Neural progenitor cell (in vitro differentiated cells): Measurements from ENCODE around the gene CATSPER4. TPM values are rescaled to one million over a fixed set of nuclear protein-coding genes. Genes with fewer than 3 reads are reported as not detected.

Experiments used
- DNase-seq: peaks from one replicate; pipeline ENCODE4 v3.0.0-alpha.2; 2016; ENCODE audit warnings: low spot score
- H2AFZ ChIP-seq: fragments of 200-600 bp; sonication (generic); replicated peaks from 2 replicates; pipeline ENCODE4 v1.6.1; 2016; ENCODE audit warnings: antibody characterized with exemption
- H3F3A ChIP-seq: fragments of 200-600 bp; sonication (generic); 2 replicates; pipeline ENCODE4 v1.6.1; 2016; ENCODE audit warnings: antibody characterized with exemption, low read depth
- H3K27ac ChIP-seq: fragments of 200-600 bp; sonication (generic); 2 replicates; pipeline ENCODE4 v1.5.1; 2016; ENCODE audit warnings: mild to moderate bottlenecking
- H3K27me3 ChIP-seq: fragments of 200-600 bp; sonication (generic); 2 replicates; pipeline ENCODE4 v1.6.1; 2016; ENCODE audit warnings: mild to moderate bottlenecking, moderate library complexity
- H3K36me3 ChIP-seq: fragments of 200-600 bp; sonication (generic); 2 replicates; pipeline ENCODE4 v1.5.1; 2016
- H3K4me1 ChIP-seq: fragments of 200-600 bp; sonication (generic); 2 replicates; pipeline ENCODE4 v1.6.1; 2016; ENCODE audit warnings: mixed run types
- H3K4me2 ChIP-seq: fragments of 200-600 bp; sonication (generic); 2 replicates; pipeline ENCODE4 v1.6.1; 2016
- H3K4me3 ChIP-seq: fragments of 200-600 bp; sonication (generic); 2 replicates; pipeline ENCODE4 v1.5.1; 2016
- H3K79me2 ChIP-seq: fragments of 200-600 bp; sonication (generic); 2 replicates; pipeline ENCODE4 v1.6.1; 2016; ENCODE audit warnings: low read depth
- H3K9ac ChIP-seq: fragments of 200-600 bp; sonication (generic); 2 replicates; pipeline ENCODE4 v1.6.1; 2016
- H3K9me3 ChIP-seq: fragments of 200-600 bp; sonication (generic); 2 replicates; pipeline ENCODE4 v1.5.1; 2016; ENCODE audit warnings: low read depth
- H4K20me1 ChIP-seq: fragments of 200-600 bp; sonication (generic); 2 replicates; pipeline ENCODE4 v1.6.1; 2016; ENCODE audit warnings: low read depth
- H3K27ac Mint-ChIP-seq: 3 replicates; pipeline ENCODE4 v1.8.0; 2021; ENCODE audit warnings: mixed read lengths
- H3K27me3 Mint-ChIP-seq: 2 replicates; pipeline ENCODE4 v1.8.0; 2022; ENCODE audit warnings: low read depth, mild to moderate bottlenecking, inconsistent platforms, moderate library complexity, mixed read lengths; ENCODE audit not compliant: insufficient read depth
- H3K36me3 Mint-ChIP-seq: 3 replicates; pipeline ENCODE4 v1.8.0; 2021; ENCODE audit warnings: mixed read lengths
- H3K4me1 Mint-ChIP-seq: 3 replicates; pipeline ENCODE4 v1.8.0; 2021; ENCODE audit warnings: mixed read lengths
- H3K4me3 Mint-ChIP-seq: 3 replicates; pipeline ENCODE4 v1.8.0; 2021; ENCODE audit warnings: mild to moderate bottlenecking, moderate library complexity, mixed read lengths
- H3K9me3 Mint-ChIP-seq: 3 replicates; pipeline ENCODE4 v1.8.0; 2020; ENCODE audit warnings: mixed read lengths
- CTCF ChIP-seq: fragments of 200-600 bp; sonication (generic); IDR thresholded peaks from 2 replicates; pipeline ENCODE4 v1.5.1; 2017; ENCODE audit warnings: antibody characterized with exemption, mild to moderate bottlenecking
- EZH2 ChIP-seq: fragments of 200-600 bp; sonication (generic); IDR thresholded peaks from 2 replicates; pipeline ENCODE4 v1.6.1; 2017; ENCODE audit warnings: antibody characterized with exemption, mild to moderate bottlenecking, moderate library complexity
- EZH2phosphoT487 ChIP-seq: fragments of 200-600 bp; sonication (generic); IDR thresholded peaks from 2 replicates; pipeline ENCODE4 v1.6.1; 2017; ENCODE audit warnings: antibody characterized with exemption
- total RNA-seq: library from RNA; depleted of rRNA; stranded (reverse); fragments of >200 nt; gene quantifications from 2 replicates; pipeline ENCODE4 v1.2.3, GENCODE V29; 2015; ENCODE audit warnings: low replicate concordance

Gene CATSPER4
- total RNA-seq, 1 donor from 2014 or later, result not detected

GRCh38 chr1:26234644-26235370 lies 44.4 kb downstream of the CATSPER4 start:
- peak; percentile 85 for DNase-seq
- peaks cover 20% of the 10 kb centered on the region for H3K4me1 Mint-ChIP-seq
- H3K27ac ChIP-seq, result peak overlapping the region; percentile 11
- H2AFZ ChIP-seq, result peak overlapping the region; percentile 86
- H4K20me1 ChIP-seq, result peaks cover 38% of the 10 kb centered on the region
- no peaks in the 10 kb centered on the region for H3K9me3 ChIP-seq
- H3K4me3 Mint-ChIP-seq, result peak overlapping the region; percentile 94
- TF ChIP-seq CTCF (no peak), EZH2 (no peak), EZH2phosphoT487 (no peak)
- H3K36me3 Mint-ChIP-seq, result peaks cover 19% of the 10 kb centered on the region
- H3K4me1 ChIP-seq, result no peaks in the 10 kb centered on the region
- peak overlapping the region; percentile 20 for H3K27ac Mint-ChIP-seq
- H3K36me3 ChIP-seq, result peaks cover 2% of the 10 kb centered on the region
- H3K79me2 ChIP-seq, result peaks cover 56% of the 10 kb centered on the region
- peaks cover 13% of the 10 kb centered on the region for H3F3A ChIP-seq
- peak overlapping the region; percentile 87 for H3K4me2 ChIP-seq
- H3K27me3 Mint-ChIP-seq, result no peaks in the 10 kb centered on the region
- H3K9me3 Mint-ChIP-seq, result peaks cover 2% of the 10 kb centered on the region
- no peaks in the 10 kb centered on the region for H3K27me3 ChIP-seq
- peak overlapping the region; percentile 84 for H3K4me3 ChIP-seq
- peak overlapping the region; percentile 61 for H3K9ac ChIP-seq

- Mint-ChIP-seq H3K9me3 (peaks cover 2% of the 10 kb centered on the region), H3K27ac (no peak overlapping the region), H3K27me3 (no peaks in the 10 kb centered on the region), H3K4me3 (no peak overlapping the region), H3K4me1 (peaks cover 20% of the 10 kb centered on the region), H3K36me3 (peaks cover 22% of the 10 kb centered on the region)
- H3K27me3 ChIP-seq, result no peaks in the 10 kb centered on the region
- H2AFZ ChIP-seq, result no peak overlapping the region
- no peak overlapping the region for H3K4me3 ChIP-seq
- no peaks in the 10 kb centered on the region for H3K4me1 ChIP-seq
- H3K9me3 ChIP-seq, result no peaks in the 10 kb centered on the region
- H3K79me2 ChIP-seq, result peaks cover 80% of the 10 kb centered on the region
- H3K9ac ChIP-seq, result no peak overlapping the region
- no peak for TF ChIP-seq EZH2
- TF ChIP-seq CTCF, result no peak
- TF ChIP-seq EZH2phosphoT487, result no peak
- no peak overlapping the region for H3K4me2 ChIP-seq
- H4K20me1 ChIP-seq, result peaks cover 49% of the 10 kb centered on the region
- H3K36me3 ChIP-seq, result peaks cover 7% of the 10 kb centered on the region
- H3K27ac ChIP-seq, result no peak overlapping the region
- peaks cover 13% of the 10 kb centered on the region for H3F3A ChIP-seq
- DNase-seq, result no peak
Observed at GRCh38 chr1:26237230-26237966, 47.0 kb downstream of the CATSPER4 start.

GRCh38 chr1:26239936-26240335 lies 49.5 kb downstream of the CATSPER4 start:
- Mint-ChIP-seq H3K4me3 (no peak overlapping the region), H3K27me3 (peaks cover 2% of the 10 kb centered on the region), H3K9me3 (peaks cover 2% of the 10 kb centered on the region), H3K27ac (no peak overlapping the region), H3K36me3 (peaks cover 31% of the 10 kb centered on the region), H3K4me1 (peaks cover 17% of the 10 kb centered on the region)
- TF ChIP-seq EZH2phosphoT487, result no peak
- TF ChIP-seq CTCF, result no peak
- TF ChIP-seq EZH2, result no peak
- Histone ChIP-seq H3K4me2 (no peak overlapping the region), H3K27ac (no peak overlapping the region), H3K36me3 (peaks cover 7% of the 10 kb centered on the region), H3K4me3 (no peak overlapping the region), H3F3A (peaks cover under 1% of the 10 kb centered on the region), H2AFZ (no peak overlapping the region), H3K27me3 (no peaks in the 10 kb centered on the region), H3K9ac (no peak overlapping the region), H3K4me1 (no peaks in the 10 kb centered on the region), H3K9me3 (no peaks in the 10 kb centered on the region), H3K79me2 (peaks cover 83% of the 10 kb centered on the region), H4K20me1 (peaks cover 54% of the 10 kb centered on the region)
- no peak for DNase-seq

Other genes starting within 250 kb of the CATSPER4 start
- gene PAFAH2, start 192.5 kb upstream of the CATSPER4 start, total RNA-seq, result 16.6 and 18.2 TPM in 2 replicates
- gene EXTL1, start 168.8 kb upstream of the CATSPER4 start, total RNA-seq, result 0.95 and 2.1 TPM in 2 replicates
- not detected in 2 replicates for gene SLC30A2, start 144.5 kb upstream of the CATSPER4 start, total RNA-seq
- gene TRIM63, start 123.0 kb upstream of the CATSPER4 start, total RNA-seq, result not detected in 2 replicates
- gene PDIK1L, start 78.8 kb upstream of the CATSPER4 start, total RNA-seq, result 11.0 and 12.0 TPM in 2 replicates
- gene FAM110D, start 31.5 kb upstream of the CATSPER4 start, total RNA-seq, result 0.28 and 0.50 TPM in 2 replicates
- not detected in 2 replicates for gene C1orf232, start 21.6 kb upstream of the CATSPER4 start, total RNA-seq
- gene ZNF593, start 20.7 kb upstream of the CATSPER4 start, total RNA-seq, result 3.3 and 13.3 TPM in 2 replicates
- gene ZNF593OS, start 18.8 kb upstream of the CATSPER4 start, total RNA-seq, result 0.67 and 2.1 TPM in 2 replicates
- 7.8 and 13.0 TPM in 2 replicates for gene CNKSR1, start 13.1 kb upstream of the CATSPER4 start, total RNA-seq
- gene CEP85, start 43.6 kb downstream of the CATSPER4 start, total RNA-seq, result 41.4 and 54.1 TPM in 2 replicates
- gene SH3BGRL3, start 89.5 kb downstream of the CATSPER4 start, total RNA-seq, result 15.6 and 41.9 TPM in 2 replicates
- gene UBXN11, start 116.0 kb downstream of the CATSPER4 start, total RNA-seq, result 5.9 and 10.2 TPM in 2 replicates
- gene CD52, start 127.4 kb downstream of the CATSPER4 start, total RNA-seq, result 2.5 and 7.3 TPM in 2 replicates
- gene CRYBG2, start 163.5 kb downstream of the CATSPER4 start, total RNA-seq, result 3.0 and 6.5 TPM in 2 replicates
- gene ZNF683, start 182.1 kb downstream of the CATSPER4 start, total RNA-seq, result not detected in 2 replicates
- gene LIN28A, start 220.2 kb downstream of the CATSPER4 start, total RNA-seq, result 1,311 and 1,384 TPM in 2 replicates
- gene DHDDS, start 241.7 kb downstream of the CATSPER4 start, total RNA-seq, result 30.5 and 43.0 TPM in 2 replicates